H9 (cell line): ENCODE data around the gene ERMN. TPM values are rescaled to one million over a fixed set of nuclear protein-coding genes. Genes with fewer than 3 reads are reported as not detected.
A peak's percentile ranks its signal among the peaks of the same experiment; 100 is the strongest.

Experiments used
- DNase-seq: peaks from one replicate; pipeline ENCODE4 v3.0.0-alpha.2; 2017
- H2AFZ ChIP-seq: one replicate; pipeline ENCODE4 v1.6.1; 2013; ENCODE audit warnings: mild to moderate bottlenecking, low read length, control low read depth, moderate library complexity
- H2AK5ac ChIP-seq: 2 replicates; pipeline ENCODE4 v1.6.1; 2013; ENCODE audit warnings: low read length, control low read depth, mixed read lengths; ENCODE audit not compliant: insufficient read length
- H2BK120ac ChIP-seq: one replicate; pipeline ENCODE4 v1.6.1; 2013; ENCODE audit warnings: low read depth, mild to moderate bottlenecking, low read length, control low read depth, inconsistent platforms; ENCODE audit not compliant: poor library complexity, severe bottlenecking
- H2BK12ac ChIP-seq: 2 replicates; pipeline ENCODE4 v1.6.1; 2013; ENCODE audit warnings: low read length, control low read depth, mixed read lengths, low read depth; ENCODE audit not compliant: insufficient read length
- H2BK15ac ChIP-seq: 2 replicates; pipeline ENCODE4 v1.6.1; 2013; ENCODE audit warnings: low read depth, low read length, control low read depth
- H2BK20ac ChIP-seq: one replicate; pipeline ENCODE4 v1.6.1; 2013; ENCODE audit warnings: low read depth, mild to moderate bottlenecking, low read length, control low read depth, inconsistent platforms; ENCODE audit not compliant: poor library complexity, severe bottlenecking
- H2BK5ac ChIP-seq: 2 replicates; pipeline ENCODE4 v1.6.1; 2013; ENCODE audit warnings: low read length, control low read depth, mixed read lengths; ENCODE audit not compliant: insufficient read length
- H3K14ac ChIP-seq: 2 replicates; pipeline ENCODE4 v1.6.1; 2013; ENCODE audit warnings: low read length, control low read depth; ENCODE audit not compliant: insufficient read depth
- H3K18ac ChIP-seq: 2 replicates; pipeline ENCODE4 v1.6.1; 2013; ENCODE audit warnings: low read depth, mild to moderate bottlenecking, mixed read lengths, low read length, control low read depth; ENCODE audit not compliant: insufficient read length
- H3K23ac ChIP-seq: 2 replicates; pipeline ENCODE4 v1.6.1; 2013; ENCODE audit warnings: low read length, control low read depth, mixed read lengths, low read depth; ENCODE audit not compliant: insufficient read length
- H3K23me2 ChIP-seq: 2 replicates; pipeline ENCODE4 v1.6.1; 2013; ENCODE audit warnings: low read depth, mild to moderate bottlenecking, mixed read lengths, low read length, control low read depth; ENCODE audit not compliant: insufficient read length, poor library complexity, severe bottlenecking
- H3K27ac ChIP-seq: 2 replicates; pipeline ENCODE4 v1.5.1; 2013; ENCODE audit warnings: low read length, control low read depth, mixed read lengths, low read depth; ENCODE audit not compliant: insufficient read length
- H3K27me3 ChIP-seq: 2 replicates; pipeline ENCODE4 v1.6.1; 2013; ENCODE audit warnings: low read length, control low read depth, inconsistent platforms; ENCODE audit not compliant: insufficient read depth
- H3K4ac ChIP-seq: 2 replicates; pipeline ENCODE4 v1.6.1; 2013; ENCODE audit warnings: low read depth, mild to moderate bottlenecking, control low read depth, inconsistent platforms, low read length, moderate library complexity
- H3K4me1 ChIP-seq: 2 replicates; pipeline ENCODE4 v1.6.1; 2013; ENCODE audit warnings: low read length, control low read depth, inconsistent platforms; ENCODE audit not compliant: insufficient read depth
- H3K4me2 ChIP-seq: 2 replicates; pipeline ENCODE4 v1.6.1; 2013; ENCODE audit warnings: low read length, control low read depth, mixed read lengths; ENCODE audit not compliant: insufficient read length, insufficient read depth
- H3K56ac ChIP-seq: 2 replicates; pipeline ENCODE4 v1.6.1; 2013; ENCODE audit warnings: low read depth, mild to moderate bottlenecking, mixed read lengths, low read length, control low read depth; ENCODE audit not compliant: insufficient read length
- H3K79me1 ChIP-seq: 2 replicates; pipeline ENCODE4 v1.6.1; 2013; ENCODE audit warnings: low read depth, mild to moderate bottlenecking, moderate library complexity, low read length, control low read depth, inconsistent platforms; ENCODE audit not compliant: insufficient read depth, poor library complexity, severe bottlenecking
- H3K79me2 ChIP-seq: 2 replicates; pipeline ENCODE4 v1.6.1; 2013; ENCODE audit warnings: low read length, control low read depth, inconsistent platforms; ENCODE audit not compliant: insufficient read depth
- H3K9ac ChIP-seq: 2 replicates; pipeline ENCODE4 v1.6.1; 2013; ENCODE audit warnings: low read length, control low read depth, mixed read lengths; ENCODE audit not compliant: insufficient read length; ENCODE audit errors: extremely low read depth
- H3K9me3 ChIP-seq: one replicate; pipeline ENCODE4 v1.6.1; 2013; ENCODE audit warnings: low read depth, low read length, inconsistent platforms; ENCODE audit not compliant: control insufficient read depth
- H3T11ph ChIP-seq: one replicate; pipeline ENCODE4 v1.6.1; 2013; ENCODE audit warnings: mild to moderate bottlenecking, low read length, control low read depth, inconsistent platforms
- H4K20me1 ChIP-seq: one replicate; pipeline ENCODE4 v1.6.1; 2013; ENCODE audit not compliant: control insufficient read depth, insufficient read length, insufficient read depth
- H4K5ac ChIP-seq: 2 replicates; pipeline ENCODE4 v1.6.1; 2013; ENCODE audit warnings: low read depth, mild to moderate bottlenecking, mixed read lengths, low read length, control low read depth; ENCODE audit not compliant: insufficient read length
- H4K8ac ChIP-seq: replicated peaks from 2 replicates; pipeline ENCODE4 v1.6.1; 2013; ENCODE audit warnings: low read length, control low read depth, mixed read lengths, low read depth; ENCODE audit not compliant: insufficient read length
- H4K91ac ChIP-seq: 2 replicates; pipeline ENCODE4 v1.6.1; 2013; ENCODE audit warnings: low read depth, mild to moderate bottlenecking, moderate library complexity, mixed read lengths, low read length, control low read depth; ENCODE audit not compliant: insufficient read length
- H3K27ac Mint-ChIP-seq, 3 experiments: 2 replicates in 2 of 3; 3 replicates in 1 of 3; pipeline ENCODE4 v1.8.0; 2020 to 2021; ENCODE audit warnings: mixed read lengths in 3 of 3, mild to moderate bottlenecking in 1 of 3, moderate library complexity in 1 of 3
- H3K27me3 Mint-ChIP-seq: 2 replicates; pipeline ENCODE4 v1.8.0; 2021; ENCODE audit warnings: low read depth, mild to moderate bottlenecking, moderate library complexity, mixed read lengths
- H3K36me3 Mint-ChIP-seq, 3 experiments: 2 replicates in 2 of 3; 3 replicates in 1 of 3; pipeline ENCODE4 v1.8.0; 2020 to 2021; ENCODE audit warnings: low read depth in 3 of 3, mixed read lengths in 3 of 3; ENCODE audit not compliant: insufficient read depth in 1 of 3
- H3K4me1 Mint-ChIP-seq, 2 experiments: 2 replicates each; pipeline ENCODE4 v1.8.0; 2020; ENCODE audit warnings: mixed read lengths in 2 of 2
- H3K4me3 Mint-ChIP-seq, 2 experiments: 2 replicates in 1 of 2; 3 replicates in 1 of 2; pipeline ENCODE4 v1.8.0; 2020 to 2021; ENCODE audit warnings: mild to moderate bottlenecking in 2 of 2, mixed read lengths in 2 of 2, moderate library complexity in 1 of 2
- H3K9me3 Mint-ChIP-seq, 2 experiments: 2 replicates in 1 of 2; 3 replicates in 1 of 2; pipeline ENCODE4 v1.8.0; 2020; ENCODE audit warnings: mild to moderate bottlenecking in 2 of 2, mixed read lengths in 2 of 2, moderate library complexity in 1 of 2
- CTCF ChIP-seq: fragments of 200-600 bp; sonication (generic); conservative IDR thresholded peaks from 3 replicates; pipeline ENCODE4 v1.8.0; 2021; ENCODE audit warnings: antibody characterized with exemption, mild to moderate bottlenecking
- long read RNA-seq: library from polyadenylated mRNA; unstranded; transcript quantifications from one replicate; pipeline ENCODE4 v2.0.0, GENCODE V29; 2020
- total RNA-seq: library from RNA; stranded (reverse); gene quantifications from 2 replicates; pipeline ENCODE4 v1.2.1, GENCODE V29; 2021

Gene ERMN
- 0.29 and 0.48 TPM in 2 replicates for total RNA-seq
- long read RNA-seq, partial matches to known transcripts: 0 of 1 reads
- long read RNA-seq, other reads (novel, unspliced or antisense): 0 of 1 reads

GRCh38 chr2:157325786-157326185 is at the start of gene ERMN:
Gene ERMN (minus strand): TSS chr2:157325824. CDS start chr2:157325642, 182 bp downstream.
- H3K18ac ChIP-seq: peak within 1 kb of the TSS; percentile 51
- H3K79me2 ChIP-seq: no peaks in the 10 kb centered on the region
- H4K8ac ChIP-seq: no peak within 1 kb of the TSS
- no peaks in the 10 kb centered on the region for H4K20me1 ChIP-seq
- H2BK5ac ChIP-seq: no peak within 1 kb of the TSS
- H3K56ac ChIP-seq: no peak within 1 kb of the TSS
- no peaks in the 10 kb centered on the region for H3K27me3 Mint-ChIP-seq
- H4K5ac ChIP-seq: no peak within 1 kb of the TSS
- no peak within 1 kb of the TSS for H4K91ac ChIP-seq
- no peak within 1 kb of the TSS for H3K23ac ChIP-seq
- no peaks in the 10 kb centered on the region for H3K27me3 ChIP-seq
- H2BK120ac ChIP-seq: no peak within 1 kb of the TSS
- no peaks in the 10 kb centered on the region for H3K79me1 ChIP-seq
- TF ChIP-seq CTCF: no peak
- H3K4me1 Mint-ChIP-seq: peaks cover 39 to 50% of the 10 kb centered on the region in 2 experiments
- H3K14ac ChIP-seq: no peak within 1 kb of the TSS
- peak; percentile 54 for DNase-seq
- H3K23me2 ChIP-seq: no peaks in the 10 kb centered on the region
- no peak within 1 kb of the TSS for H3K4me2 ChIP-seq
- H3K9ac ChIP-seq: no peak within 1 kb of the TSS
- no peak within 1 kb of the TSS for H2BK20ac ChIP-seq
- no peaks in the 10 kb centered on the region for H3K9me3 Mint-ChIP-seq
- H3K36me3 Mint-ChIP-seq: no peaks in the 10 kb centered on the region
- no peak within 1 kb of the TSS for H2BK15ac ChIP-seq
- no peak within 1 kb of the TSS for H2BK12ac ChIP-seq
- H3K9me3 ChIP-seq: no peaks in the 10 kb centered on the region
- H2AK5ac ChIP-seq: no peak within 1 kb of the TSS
- no peak within 1 kb of the TSS for H3T11ph ChIP-seq
- H3K4me3 Mint-ChIP-seq: no peak within 1 kb of the TSS
- no peak within 1 kb of the TSS for H2AFZ ChIP-seq
- no peak within 1 kb of the TSS for H3K27ac ChIP-seq
- no peak within 1 kb of the TSS for H3K4ac ChIP-seq
- peak within 1 kb of the TSS in 1 of 3 experiments; percentile 71; a peak in 3 of 7 replicates for H3K27ac Mint-ChIP-seq
- H3K4me1 ChIP-seq: peaks cover 5% of the 10 kb centered on the region; the same call in 1 of the 2 replicates
